ENCODE data around the gene CCDC196. TPM values are rescaled to one million over a fixed set of nuclear protein-coding genes. Genes with fewer than 3 reads are reported as not detected.

The CCDC196 gene
- total RNA-seq, result not detected

GRCh38 chr14:66485910-66486421, at the start of gene CCDC196:
TSS of gene CCDC196 (plus strand) at chr14:66486371. CDS start at chr14:66486503, 132 bp downstream.

GRCh38 chr14:66507722-66508546, 21.8 kb downstream of the CCDC196 start, which contains the start of gene GPHN:
TSS of gene GPHN (plus strand) at chr14:66508147.

Other genes with a start within 250 kb of the CCDC196 start
- 10 to 100 TPM; 43.0 to 52.9 TPM for gene GPHN, start 21.8 kb downstream of the CCDC196 start, total RNA-seq